Measurements from ENCODE around the gene KDM7A. TPM values are rescaled to one million over a fixed set of nuclear protein-coding genes. Genes with fewer than 3 reads are reported as not detected.

Gene KDM7A
- total and polyA plus RNA-seq, 10 of the 15 experiments (the other 5 are each of a cell fraction or from before 2014, with no cell fraction given): 0.07 to 0.96 (median 0.74) TPM

DNA sequence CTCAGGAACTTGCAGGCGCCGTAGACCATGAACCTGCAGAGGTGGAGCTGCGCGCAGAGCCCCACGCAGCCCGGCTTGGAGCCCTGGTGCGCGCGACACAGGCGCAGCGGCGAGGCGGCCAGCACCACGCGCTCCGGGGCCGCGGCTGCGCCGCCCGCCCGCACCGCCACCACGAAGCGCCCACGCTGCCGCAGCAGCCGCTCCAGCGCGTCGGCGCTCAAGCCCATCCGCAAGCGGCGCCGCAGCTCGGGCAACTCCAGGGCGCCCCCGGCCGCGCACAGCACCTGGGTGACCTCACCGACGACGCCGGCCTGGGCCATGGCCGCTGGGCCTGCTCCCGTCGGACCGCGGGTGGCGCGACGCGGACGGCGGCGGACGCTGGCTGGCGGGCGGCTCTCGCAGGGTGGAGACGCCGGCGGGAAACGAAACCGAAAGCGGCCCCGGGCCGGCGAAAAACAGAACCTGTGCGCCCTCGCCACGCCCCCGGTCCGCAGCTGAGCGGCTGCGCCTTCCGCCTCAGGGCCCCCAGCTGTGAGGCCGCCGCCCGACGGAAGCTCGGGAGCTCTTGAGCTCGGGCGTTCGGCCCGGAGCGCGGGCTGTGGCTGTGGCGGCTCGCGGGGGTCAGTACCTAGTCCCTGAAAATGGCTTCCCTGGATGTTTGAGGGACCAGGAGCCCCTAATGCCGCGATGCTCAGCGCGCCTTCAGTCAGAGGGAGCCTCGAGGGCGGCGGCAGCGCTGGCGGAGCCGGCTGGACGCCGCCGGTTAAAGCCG is 114.1 kb downstream of the KDM7A start, which contains the start of gene PARP12 (continued):
- TF ChIP-seq, protein P1, sequence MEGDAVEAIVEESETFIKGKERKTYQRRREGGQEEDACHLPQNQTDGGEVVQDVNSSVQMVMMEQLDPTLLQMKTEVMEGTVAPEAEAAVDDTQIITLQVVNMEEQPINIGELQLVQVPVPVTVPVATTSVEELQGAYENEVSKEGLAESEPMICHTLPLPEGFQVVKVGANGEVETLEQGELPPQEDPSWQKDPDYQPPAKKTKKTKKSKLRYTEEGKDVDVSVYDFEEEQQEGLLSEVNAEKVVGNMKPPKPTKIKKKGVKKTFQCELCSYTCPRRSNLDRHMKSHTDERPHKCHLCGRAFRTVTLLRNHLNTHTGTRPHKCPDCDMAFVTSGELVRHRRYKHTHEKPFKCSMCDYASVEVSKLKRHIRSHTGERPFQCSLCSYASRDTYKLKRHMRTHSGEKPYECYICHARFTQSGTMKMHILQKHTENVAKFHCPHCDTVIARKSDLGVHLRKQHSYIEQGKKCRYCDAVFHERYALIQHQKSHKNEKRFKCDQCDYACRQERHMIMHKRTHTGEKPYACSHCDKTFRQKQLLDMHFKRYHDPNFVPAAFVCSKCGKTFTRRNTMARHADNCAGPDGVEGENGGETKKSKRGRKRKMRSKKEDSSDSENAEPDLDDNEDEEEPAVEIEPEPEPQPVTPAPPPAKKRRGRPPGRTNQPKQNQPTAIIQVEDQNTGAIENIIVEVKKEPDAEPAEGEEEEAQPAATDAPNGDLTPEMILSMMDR (IDR thresholded peaks at IDR 0.05 in 2 of 3, conservative IDR thresholded peaks at IDR 0.05 in 1 of 3; ENCODE audit: control insufficient read depth in 2 of 3, extremely low read depth in 1 of 3, insufficient read depth in 1 of 3, low read depth in 3 of 3, low read length in 3 of 3): peak in 1 of 3 experiments; percentile 9; a peak in 1 of 6 replicates
- TF ChIP-seq SMARCA5 (IDR thresholded peaks at IDR 0.05) (peak; percentile 81; the same call in 1 of the 2 replicates), YY1 (IDR thresholded peaks at IDR 0.05; ENCODE audit: low read depth, low read length) (peak; percentile 71; the same call in 1 of the 2 replicates), BACH1 (IDR thresholded peaks at IDR 0.05; ENCODE audit: borderline replicate concordance) (peak; percentile 83), TAF1 (IDR thresholded peaks at IDR 0.05; ENCODE audit: borderline replicate concordance, low read depth, low read length) (no peak), GATAD2B (conservative IDR thresholded peaks at IDR 0.05; ENCODE audit: low read depth) (peak; percentile 99), MEF2B (IDR thresholded peaks at IDR 0.05; ENCODE audit: partially characterized antibody, poor library complexity, severe bottlenecking) (no peak), PAX5 (IDR thresholded peaks at IDR 0.05; ENCODE audit: borderline replicate concordance, low read depth, low read length) (peak; percentile 12; the same call in 1 of the 2 replicates), ZNF217 (IDR thresholded peaks at IDR 0.05) (0 out of 2 replicates have a peak, but pooled peaks have one; percentile 77), KDM1A (IDR thresholded peaks at IDR 0.05; ENCODE audit: borderline replicate concordance) (no peak), RUNX3 (IDR thresholded peaks at IDR 0.05; ENCODE audit: low read length) (peak; percentile 34), HDAC6 (IDR thresholded peaks at IDR 0.05; ENCODE audit: unreplicated experiment) (peak; percentile 96), ETV6 (conservative IDR thresholded peaks at IDR 0.05 in 1 of 2, IDR thresholded peaks at IDR 0.05 in 1 of 2; ENCODE audit: borderline replicate concordance in 1 of 2, low read depth in 1 of 2) (peak in 1 of 2 experiments; percentile 25; a peak in 1 of 4 replicates), SMAD1 (IDR thresholded peaks at IDR 0.05; ENCODE audit: low read depth, partially characterized antibody) (no peak), RELA (IDR thresholded peaks at IDR 0.05; ENCODE audit: borderline replicate concordance, partially characterized antibody) (peak; percentile 53), NR2C1 (IDR thresholded peaks at IDR 0.05) (peak; percentile 42; the same call in 1 of the 2 replicates), SIN3A (IDR thresholded peaks at IDR 0.05; ENCODE audit: low read depth, low read length) (peak; percentile 77; the same call in 1 of the 2 replicates), ZSCAN29 (IDR thresholded peaks at IDR 0.05) (0 out of 2 replicates have a peak, but pooled peaks have one; percentile 35), TCF3 (IDR thresholded peaks at IDR 0.05; ENCODE audit: borderline replicate concordance, insufficient read depth, low read depth, low read length) (peak; percentile 76), SREBF2 (IDR thresholded peaks at IDR 0.05; ENCODE audit: low read length) (no peak), POLR2AphosphoS2 (IDR thresholded peaks at IDR 0.05; ENCODE audit: low read depth, low read length) (no peak), DPF2 (IDR thresholded peaks at IDR 0.05) (peak; percentile 95), JUNB (IDR thresholded peaks at IDR 0.05) (no peak)
- TF ChIP-seq, protein P2, sequence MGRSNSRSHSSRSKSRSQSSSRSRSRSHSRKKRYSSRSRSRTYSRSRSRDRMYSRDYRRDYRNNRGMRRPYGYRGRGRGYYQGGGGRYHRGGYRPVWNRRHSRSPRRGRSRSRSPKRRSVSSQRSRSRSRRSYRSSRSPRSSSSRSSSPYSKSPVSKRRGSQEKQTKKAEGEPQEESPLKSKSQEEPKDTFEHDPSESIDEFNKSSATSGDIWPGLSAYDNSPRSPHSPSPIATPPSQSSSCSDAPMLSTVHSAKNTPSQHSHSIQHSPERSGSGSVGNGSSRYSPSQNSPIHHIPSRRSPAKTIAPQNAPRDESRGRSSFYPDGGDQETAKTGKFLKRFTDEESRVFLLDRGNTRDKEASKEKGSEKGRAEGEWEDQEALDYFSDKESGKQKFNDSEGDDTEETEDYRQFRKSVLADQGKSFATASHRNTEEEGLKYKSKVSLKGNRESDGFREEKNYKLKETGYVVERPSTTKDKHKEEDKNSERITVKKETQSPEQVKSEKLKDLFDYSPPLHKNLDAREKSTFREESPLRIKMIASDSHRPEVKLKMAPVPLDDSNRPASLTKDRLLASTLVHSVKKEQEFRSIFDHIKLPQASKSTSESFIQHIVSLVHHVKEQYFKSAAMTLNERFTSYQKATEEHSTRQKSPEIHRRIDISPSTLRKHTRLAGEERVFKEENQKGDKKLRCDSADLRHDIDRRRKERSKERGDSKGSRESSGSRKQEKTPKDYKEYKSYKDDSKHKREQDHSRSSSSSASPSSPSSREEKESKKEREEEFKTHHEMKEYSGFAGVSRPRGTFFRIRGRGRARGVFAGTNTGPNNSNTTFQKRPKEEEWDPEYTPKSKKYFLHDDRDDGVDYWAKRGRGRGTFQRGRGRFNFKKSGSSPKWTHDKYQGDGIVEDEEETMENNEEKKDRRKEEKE (IDR thresholded peaks at IDR 0.05): 0 out of 2 replicates have a peak, but pooled peaks have one; percentile 24
- TF ChIP-seq, protein P3, sequence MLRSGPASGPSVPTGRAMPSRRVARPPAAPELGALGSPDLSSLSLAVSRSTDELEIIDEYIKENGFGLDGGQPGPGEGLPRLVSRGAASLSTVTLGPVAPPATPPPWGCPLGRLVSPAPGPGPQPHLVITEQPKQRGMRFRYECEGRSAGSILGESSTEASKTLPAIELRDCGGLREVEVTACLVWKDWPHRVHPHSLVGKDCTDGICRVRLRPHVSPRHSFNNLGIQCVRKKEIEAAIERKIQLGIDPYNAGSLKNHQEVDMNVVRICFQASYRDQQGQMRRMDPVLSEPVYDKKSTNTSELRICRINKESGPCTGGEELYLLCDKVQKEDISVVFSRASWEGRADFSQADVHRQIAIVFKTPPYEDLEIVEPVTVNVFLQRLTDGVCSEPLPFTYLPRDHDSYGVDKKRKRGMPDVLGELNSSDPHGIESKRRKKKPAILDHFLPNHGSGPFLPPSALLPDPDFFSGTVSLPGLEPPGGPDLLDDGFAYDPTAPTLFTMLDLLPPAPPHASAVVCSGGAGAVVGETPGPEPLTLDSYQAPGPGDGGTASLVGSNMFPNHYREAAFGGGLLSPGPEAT (IDR thresholded peaks at IDR 0.05; ENCODE audit: low read depth): no peak

All from GM12878 (cell line).